Measurements from ENCODE around the gene SEMG1.

SEMG1 gene, protein sequence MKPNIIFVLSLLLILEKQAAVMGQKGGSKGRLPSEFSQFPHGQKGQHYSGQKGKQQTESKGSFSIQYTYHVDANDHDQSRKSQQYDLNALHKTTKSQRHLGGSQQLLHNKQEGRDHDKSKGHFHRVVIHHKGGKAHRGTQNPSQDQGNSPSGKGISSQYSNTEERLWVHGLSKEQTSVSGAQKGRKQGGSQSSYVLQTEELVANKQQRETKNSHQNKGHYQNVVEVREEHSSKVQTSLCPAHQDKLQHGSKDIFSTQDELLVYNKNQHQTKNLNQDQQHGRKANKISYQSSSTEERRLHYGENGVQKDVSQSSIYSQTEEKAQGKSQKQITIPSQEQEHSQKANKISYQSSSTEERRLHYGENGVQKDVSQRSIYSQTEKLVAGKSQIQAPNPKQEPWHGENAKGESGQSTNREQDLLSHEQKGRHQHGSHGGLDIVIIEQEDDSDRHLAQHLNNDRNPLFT

DNA sequence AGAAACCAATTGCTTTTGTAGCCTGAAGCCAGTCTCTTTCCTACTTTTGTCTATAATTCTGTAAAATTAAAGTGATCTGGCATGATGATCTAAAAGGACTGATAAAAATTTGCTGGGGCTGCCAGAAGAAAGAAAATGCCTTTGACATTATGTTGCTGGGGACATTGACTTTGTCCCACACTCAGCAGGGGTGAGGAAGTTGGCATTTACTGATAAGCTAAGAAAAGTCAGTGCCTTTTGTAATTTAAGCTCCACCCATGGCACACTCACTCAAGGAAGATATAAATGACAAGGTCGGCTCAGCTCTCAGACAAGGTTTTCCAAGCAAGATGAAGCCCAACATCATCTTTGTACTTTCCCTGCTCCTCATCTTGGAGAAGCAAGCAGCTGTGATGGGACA, at the start of gene SEMG1:
Gene SEMG1, plus strand, starts transcription at position 309 of the 400 bp plus-strand sequence. Its CDS starts 21 bp downstream, at position 330.
- no peaks in the 10 kb centered on the region for H3K9me3 ChIP-seq (ENCODE audit: insufficient read depth, low read depth, low read length)
- H3K27me3 ChIP-seq (ENCODE audit: insufficient read depth, low read length): no peaks in the 10 kb centered on the region
- no peaks in the 10 kb centered on the region for H3K36me3 ChIP-seq (ENCODE audit: insufficient read depth, low read depth, low read length)
- no peak within 1 kb of the TSS for H3K27ac ChIP-seq (ENCODE audit: low read length)
- H3K4me3 ChIP-seq (ENCODE audit: low read length): no peak within 1 kb of the TSS
- no peak within 1 kb of the TSS for H3K9ac ChIP-seq (ENCODE audit: low read depth, low read length)
- peaks cover 25% of the 10 kb centered on the region; the same call in 1 of the 2 replicates for H3K4me1 ChIP-seq (ENCODE audit: insufficient read depth, low read length)

- peaks cover 3% of the 10 kb centered on the region; the same call in 1 of the 2 replicates for H3K9me3 ChIP-seq (ENCODE audit: insufficient read depth, low read depth, low read length)
- no peaks in the 10 kb centered on the region for H3K27me3 ChIP-seq (ENCODE audit: insufficient read depth, low read length)
- no peak overlapping the region for H3K9ac ChIP-seq (ENCODE audit: low read depth, low read length)
- no peaks in the 10 kb centered on the region for H3K36me3 ChIP-seq (ENCODE audit: insufficient read depth, low read depth, low read length)
- H3K4me1 ChIP-seq (ENCODE audit: insufficient read depth, low read length): no peaks in the 10 kb centered on the region
- H3K4me3 ChIP-seq (ENCODE audit: low read length): no peak overlapping the region
- no peak overlapping the region for H3K27ac ChIP-seq (ENCODE audit: low read length)
These were observed 48.9 kb upstream of the SEMG1 start for GRCh38 chr20:45157962-45158361.

- H3K9ac ChIP-seq (ENCODE audit: low read depth, low read length): no peak overlapping the region
- no peak overlapping the region for H3K27ac ChIP-seq (ENCODE audit: low read length)
- no peaks in the 10 kb centered on the region for H3K4me1 ChIP-seq (ENCODE audit: insufficient read depth, low read length)
- 0 out of 2 replicates have a peak, but pooled peaks cover 4% of the 10 kb centered on the region for H3K9me3 ChIP-seq (ENCODE audit: insufficient read depth, low read depth, low read length)
- H3K36me3 ChIP-seq (ENCODE audit: insufficient read depth, low read depth, low read length): no peaks in the 10 kb centered on the region
- H3K27me3 ChIP-seq (ENCODE audit: insufficient read depth, low read length): no peaks in the 10 kb centered on the region
- H3K4me3 ChIP-seq (ENCODE audit: low read length): no peak overlapping the region
These were observed 43.6 kb upstream of the SEMG1 start for GRCh38 chr20:45163083-45163803.

DNA sequence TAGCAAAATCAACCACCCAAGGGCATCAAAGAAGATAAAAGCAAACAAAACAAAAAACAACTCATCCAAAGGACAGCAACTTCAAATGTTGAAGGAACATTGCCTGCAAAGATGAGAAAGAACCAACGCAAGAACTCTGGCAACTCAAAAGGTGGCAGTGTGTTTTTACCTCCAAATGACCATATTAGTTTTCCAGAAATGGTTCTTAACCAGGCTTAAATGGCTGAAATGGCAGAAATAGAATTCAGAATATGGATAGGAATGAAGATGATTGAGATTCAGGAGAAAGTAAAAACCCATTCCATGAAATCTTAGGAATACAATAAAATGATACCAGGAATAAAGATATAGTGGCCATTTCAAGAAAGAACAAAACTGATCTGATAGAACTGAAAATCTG, 41.9 kb upstream of the SEMG1 start:
- Histone ChIP-seq H3K27me3 (ENCODE audit: insufficient read depth, low read length) (no peaks in the 10 kb centered on the region), H3K9ac (ENCODE audit: low read depth, low read length) (no peak overlapping the region), H3K9me3 (ENCODE audit: insufficient read depth, low read depth, low read length) (0 out of 2 replicates have a peak, but pooled peaks cover 4% of the 10 kb centered on the region), H3K36me3 (ENCODE audit: insufficient read depth, low read depth, low read length) (no peaks in the 10 kb centered on the region), H3K27ac (ENCODE audit: low read length) (no peak overlapping the region), H3K4me1 (ENCODE audit: insufficient read depth, low read length) (no peaks in the 10 kb centered on the region), H3K4me3 (ENCODE audit: low read length) (no peak overlapping the region)

GRCh38 chr20:45173522-45173921, 33.3 kb upstream of the SEMG1 start:
- no peaks in the 10 kb centered on the region for H3K9me3 ChIP-seq (ENCODE audit: insufficient read depth, low read depth, low read length)
- H3K4me3 ChIP-seq (ENCODE audit: low read length): no peak overlapping the region
- no peak overlapping the region for H3K9ac ChIP-seq (ENCODE audit: low read depth, low read length)
- H3K4me1 ChIP-seq (ENCODE audit: insufficient read depth, low read length): no peaks in the 10 kb centered on the region
- no peaks in the 10 kb centered on the region for H3K27me3 ChIP-seq (ENCODE audit: insufficient read depth, low read length)
- no peak overlapping the region for H3K27ac ChIP-seq (ENCODE audit: low read length)
- H3K36me3 ChIP-seq (ENCODE audit: insufficient read depth, low read depth, low read length): no peaks in the 10 kb centered on the region

- no peak within 1 kb of the TSS for H3K9ac ChIP-seq (ENCODE audit: low read depth, low read length)
- H3K4me3 ChIP-seq (ENCODE audit: low read length): no peak within 1 kb of the TSS
- no peaks in the 10 kb centered on the region for H3K4me1 ChIP-seq (ENCODE audit: insufficient read depth, low read length)
- no peak within 1 kb of the TSS for H3K27ac ChIP-seq (ENCODE audit: low read length)
- H3K36me3 ChIP-seq (ENCODE audit: insufficient read depth, low read depth, low read length): no peaks in the 10 kb centered on the region
- H3K27me3 ChIP-seq (ENCODE audit: insufficient read depth, low read length): no peaks in the 10 kb centered on the region
- no peaks in the 10 kb centered on the region for H3K9me3 ChIP-seq (ENCODE audit: insufficient read depth, low read depth, low read length)
These were observed 32.1 kb upstream of the SEMG1 start, which contains the start of gene PI3 for GRCh38 chr20:45174434-45175364. Gene PI3 (plus strand): TSS chr20:45174902. CDS start chr20:45174923, 21 bp downstream.

DNA sequence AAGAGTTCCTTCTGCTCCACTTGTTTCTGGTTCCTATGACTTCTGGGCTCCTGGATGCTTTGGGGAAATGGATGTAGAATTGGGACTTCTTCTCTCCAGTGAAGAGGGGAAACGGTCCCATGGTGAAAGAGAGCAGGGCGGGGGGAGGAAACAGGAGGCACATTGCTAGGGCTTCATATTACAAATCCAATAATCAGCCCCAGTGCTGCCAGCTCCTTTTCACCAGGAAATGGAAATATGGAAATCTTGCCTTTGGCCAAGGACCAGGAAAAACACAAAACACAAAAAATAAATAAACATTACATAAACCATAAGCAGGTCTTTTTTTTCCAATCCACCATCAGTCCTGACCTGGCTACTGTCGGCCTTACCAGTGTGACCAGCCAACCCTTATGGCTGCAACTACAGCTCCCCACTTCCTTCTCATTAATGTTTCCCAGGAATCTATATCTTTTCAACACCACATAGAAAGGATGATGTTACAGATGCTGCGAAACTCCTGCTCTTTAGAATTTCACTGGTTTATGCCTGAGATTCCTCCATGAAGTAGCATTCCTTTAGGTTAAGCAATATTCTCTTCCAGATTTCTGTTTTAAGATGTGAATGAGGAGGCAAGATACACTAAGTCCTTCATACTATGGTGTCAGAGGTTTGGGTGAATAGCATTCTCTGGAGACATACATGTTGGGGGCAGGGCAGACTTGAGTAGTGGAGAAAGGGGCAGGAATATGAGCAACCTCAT, 30.1 kb upstream of the SEMG1 start:
- H3K27me3 ChIP-seq (ENCODE audit: insufficient read depth, low read length): no peaks in the 10 kb centered on the region
- no peaks in the 10 kb centered on the region for H3K9me3 ChIP-seq (ENCODE audit: insufficient read depth, low read depth, low read length)
- no peak overlapping the region for H3K4me3 ChIP-seq (ENCODE audit: low read length)
- no peak overlapping the region for H3K27ac ChIP-seq (ENCODE audit: low read length)
- H3K4me1 ChIP-seq (ENCODE audit: insufficient read depth, low read length): no peaks in the 10 kb centered on the region
- H3K9ac ChIP-seq (ENCODE audit: low read depth, low read length): no peak overlapping the region
- H3K36me3 ChIP-seq (ENCODE audit: insufficient read depth, low read depth, low read length): no peaks in the 10 kb centered on the region

DNA sequence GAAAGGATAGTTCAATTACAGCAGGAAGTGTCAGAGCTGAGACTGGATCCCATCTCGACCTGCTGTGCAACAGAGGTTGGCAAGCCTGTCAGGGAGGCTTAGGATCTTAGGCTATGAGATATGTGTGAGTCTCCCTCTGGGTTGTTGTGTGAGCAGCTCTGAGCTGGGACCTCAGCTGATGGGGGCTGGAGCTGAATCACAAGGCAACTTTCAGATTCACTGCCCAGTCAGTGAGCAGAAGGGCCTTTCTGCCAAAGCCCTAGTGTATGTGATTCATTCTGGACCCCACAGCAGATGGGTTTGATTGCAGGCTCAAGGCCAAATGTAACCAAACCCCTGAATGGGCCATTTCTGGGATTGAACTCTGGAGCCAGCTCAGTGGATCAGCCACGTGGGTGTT, 27.7 kb upstream of the SEMG1 start:
- no peaks in the 10 kb centered on the region for H3K36me3 ChIP-seq (ENCODE audit: insufficient read depth, low read depth, low read length)
- no peak overlapping the region for H3K4me3 ChIP-seq (ENCODE audit: low read length)
- H3K4me1 ChIP-seq (ENCODE audit: insufficient read depth, low read length): no peaks in the 10 kb centered on the region
- H3K27ac ChIP-seq (ENCODE audit: low read length): no peak overlapping the region
- no peak overlapping the region for H3K9ac ChIP-seq (ENCODE audit: low read depth, low read length)
- H3K9me3 ChIP-seq (ENCODE audit: insufficient read depth, low read depth, low read length): no peaks in the 10 kb centered on the region
- no peaks in the 10 kb centered on the region for H3K27me3 ChIP-seq (ENCODE audit: insufficient read depth, low read length)

- no peaks in the 10 kb centered on the region for H3K36me3 ChIP-seq (ENCODE audit: insufficient read depth, low read depth, low read length)
- H3K27ac ChIP-seq (ENCODE audit: low read length): no peak overlapping the region
- H3K9me3 ChIP-seq (ENCODE audit: insufficient read depth, low read depth, low read length): no peaks in the 10 kb centered on the region
- H3K9ac ChIP-seq (ENCODE audit: low read depth, low read length): no peak overlapping the region
- H3K27me3 ChIP-seq (ENCODE audit: insufficient read depth, low read length): no peaks in the 10 kb centered on the region
- no peak overlapping the region for H3K4me3 ChIP-seq (ENCODE audit: low read length)
- no peaks in the 10 kb centered on the region for H3K4me1 ChIP-seq (ENCODE audit: insufficient read depth, low read length)
These were observed 25.2 kb upstream of the SEMG1 start for GRCh38 chr20:45181639-45182038.

DNA sequence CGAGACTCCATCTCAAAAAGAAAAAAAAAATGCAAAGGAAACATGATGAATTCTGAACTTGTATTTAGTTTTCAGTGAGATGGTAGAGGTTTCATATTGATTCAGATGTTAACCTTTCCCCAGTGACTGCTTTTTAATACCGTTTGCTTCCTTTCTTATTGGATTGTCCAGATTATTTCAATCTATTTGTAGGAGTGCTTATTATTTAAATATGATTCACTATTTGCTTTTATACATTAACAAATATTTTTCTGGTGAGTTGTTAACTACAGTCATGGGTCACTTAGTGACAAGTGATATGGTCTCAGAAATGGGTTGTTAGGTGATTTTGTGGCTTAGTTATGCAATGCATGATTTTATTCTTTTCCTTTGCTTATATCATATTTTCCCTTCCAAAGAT, 23.7 kb upstream of the SEMG1 start:
- Histone ChIP-seq H3K9ac (ENCODE audit: low read depth, low read length) (no peak overlapping the region), H3K27me3 (ENCODE audit: insufficient read depth, low read length) (no peaks in the 10 kb centered on the region), H3K27ac (ENCODE audit: low read length) (no peak overlapping the region), H3K9me3 (ENCODE audit: insufficient read depth, low read depth, low read length) (no peaks in the 10 kb centered on the region), H3K36me3 (ENCODE audit: insufficient read depth, low read depth, low read length) (no peaks in the 10 kb centered on the region), H3K4me1 (ENCODE audit: insufficient read depth, low read length) (no peaks in the 10 kb centered on the region), H3K4me3 (ENCODE audit: low read length) (no peak overlapping the region)

GRCh38 chr20:45187693-45188092, 19.1 kb upstream of the SEMG1 start:
- Histone ChIP-seq H3K36me3 (ENCODE audit: insufficient read depth, low read depth, low read length) (no peaks in the 10 kb centered on the region), H3K27me3 (ENCODE audit: insufficient read depth, low read length) (no peaks in the 10 kb centered on the region), H3K9me3 (ENCODE audit: insufficient read depth, low read depth, low read length) (no peaks in the 10 kb centered on the region), H3K4me1 (ENCODE audit: insufficient read depth, low read length) (no peaks in the 10 kb centered on the region), H3K27ac (ENCODE audit: low read length) (no peak overlapping the region), H3K9ac (ENCODE audit: low read depth, low read length) (no peak overlapping the region), H3K4me3 (ENCODE audit: low read length) (no peak overlapping the region)

Measured in iPS-20b (cell line).